Endothelial cell of umbilical vein (primary cell): ENCODE results near the gene HSP90AA1. TPM values are rescaled to one million over a fixed set of nuclear protein-coding genes. Genes with fewer than 3 reads are reported as not detected.

ENCODE experiments used
- BruUV-seq: library from RNA; stranded (reverse); fragments of 400-500 nt; replicated peaks from 2 replicates; lab custom pipeline; 2021; lab: Mats Ljungman, UMichigan
- CTCF ChIA-PET: fragments of 300-600, 350-600 bp; sonication (Branson Sonifier 250); formaldehyde crosslinking; loops from one replicate; lab custom pipeline; 2021; ENCODE audit warnings: antibody characterized with exemption, inconsistent platforms; lab: Charles Lee
- POLR2A ChIA-PET: fragments of 300-600, 350-600 bp; sonication (Branson Sonifier 250); formaldehyde crosslinking; loops from one replicate; lab custom pipeline; 2021; ENCODE audit warnings: antibody characterized with exemption, inconsistent platforms; lab: Charles Lee
- DNase-seq: peaks from one replicate; pipeline ENCODE4 v3.0.0-alpha.2; 2011; ENCODE audit warnings: low read depth, low spot score
- FAIRE-seq: peaks from 2 replicates; lab custom pipeline; 2011; peaks lifted over from hg19 to GRCh38; lab: Jason Lieb, UNC
- H2AFZ ChIP-seq: 2 replicates; pipeline ENCODE4 v1.6.0; 2012; ENCODE audit warnings: low read depth, low read length, control low read depth, inconsistent platforms
- H3K27ac ChIP-seq: 2 replicates; pipeline ENCODE4 v1.5.1; 2011; ENCODE audit warnings: low read depth, mild to moderate bottlenecking, control low read depth, low read length, moderate library complexity; ENCODE audit not compliant: insufficient read depth
- H3K27me3 ChIP-seq, 2 experiments: 2 replicates each; pipeline versions ENCODE4 v1.6.0 to v1.6.1; 2011; ENCODE audit warnings: low read length in 2 of 2, mixed read lengths in 1 of 2; ENCODE audit not compliant: control insufficient read depth in 2 of 2, insufficient read depth in 2 of 2
- H3K36me3 ChIP-seq, 2 experiments: 2 replicates in 1 of 2; 3 replicates in 1 of 2; pipeline ENCODE4 v1.5.1; 2011; ENCODE audit warnings: low read length in 2 of 2, mild to moderate bottlenecking in 1 of 2, moderate library complexity in 1 of 2; ENCODE audit not compliant: control insufficient read depth in 2 of 2, insufficient read depth in 2 of 2; ENCODE audit errors: extremely low read depth in 1 of 2
- H3K4me1 ChIP-seq: 3 replicates; pipeline ENCODE4 v1.5.1; 2011; ENCODE audit warnings: mild to moderate bottlenecking, low read length; ENCODE audit not compliant: control insufficient read depth, insufficient read depth; ENCODE audit errors: extremely low read depth
- H3K4me2 ChIP-seq: 2 replicates; pipeline ENCODE4 v1.6.1; 2011; ENCODE audit warnings: low read length, control low read depth, mixed read lengths; ENCODE audit not compliant: insufficient read depth
- H3K4me3 ChIP-seq, 3 experiments: fragments of 200-600 bp in 1 of 3; sonication (generic), shearing (Covaris generic) in 1 of 3; replicated peaks in 1 of 3; 2 replicates each; pipeline ENCODE4 v1.5.1; 2011 to 2016; ENCODE audit warnings: control low read depth in 3 of 3, low read length in 3 of 3, mild to moderate bottlenecking in 2 of 3, inconsistent platforms in 1 of 3, low read depth in 1 of 3, moderate library complexity in 1 of 3; ENCODE audit not compliant: insufficient read depth in 1 of 3
- H3K79me2 ChIP-seq: 2 replicates; pipeline ENCODE4 v1.6.0; 2012; ENCODE audit warnings: low read length, inconsistent platforms; ENCODE audit not compliant: control insufficient read depth, insufficient read depth
- H3K9ac ChIP-seq: replicated peaks from 2 replicates; pipeline ENCODE3; 2011; ENCODE audit warnings: low read length, control low read depth; ENCODE audit not compliant: insufficient read depth; ENCODE audit errors: extremely low read depth
- H3K9me1 ChIP-seq: replicated peaks from 3 replicates; pipeline ENCODE4 v1.6.0; 2011; ENCODE audit warnings: mild to moderate bottlenecking, low read length; ENCODE audit not compliant: control insufficient read depth, insufficient read depth; ENCODE audit errors: extremely low read depth
- H3K9me3 ChIP-seq: replicated peaks from 2 replicates; pipeline ENCODE4 v1.5.1; 2012; ENCODE audit warnings: low read length, inconsistent platforms; ENCODE audit not compliant: control insufficient read depth, insufficient read depth
- H4K20me1 ChIP-seq: replicated peaks from 2 replicates; pipeline ENCODE3; 2011; ENCODE audit warnings: mild to moderate bottlenecking, low read length; ENCODE audit not compliant: control insufficient read depth, insufficient read depth; ENCODE audit errors: extremely low read depth
- CTCF ChIP-seq, 2 donors: IDR thresholded peaks; 1 replicate in 1 of 2; 2 replicates in 1 of 2; pipeline ENCODE4 v1.5.1; 2011; ENCODE audit warnings: low read length in 2 of 2, mild to moderate bottlenecking in 2 of 2, moderate library complexity in 2 of 2, control low read depth in 1 of 2, inconsistent platforms in 1 of 2, low read depth in 1 of 2; ENCODE audit not compliant: insufficient read depth in 1 of 2; ENCODE audit errors: extremely low read depth in 1 of 2
- EZH2 ChIP-seq: IDR thresholded peaks from 2 replicates; pipeline ENCODE4 v1.6.1; 2012; ENCODE audit warnings: borderline replicate concordance, low read depth, mild to moderate bottlenecking, moderate library complexity, low read length, inconsistent platforms; ENCODE audit not compliant: severe bottlenecking
- FOS ChIP-seq: IDR thresholded peaks from 2 replicates; pipeline ENCODE4 v1.6.1; 2011; ENCODE audit warnings: mild to moderate bottlenecking, low read length, moderate library complexity, borderline replicate concordance; ENCODE audit not compliant: insufficient read depth
- GATA2 ChIP-seq: IDR thresholded peaks from 2 replicates; pipeline ENCODE4 v1.7.0; 2011; ENCODE audit warnings: low read depth, mild to moderate bottlenecking, moderate library complexity, mixed read lengths, low read length; ENCODE audit not compliant: insufficient read length, insufficient read depth
- JUN ChIP-seq: IDR thresholded peaks from 2 replicates; pipeline ENCODE4 v1.6.1; 2011; ENCODE audit warnings: borderline replicate concordance, low read depth; ENCODE audit not compliant: insufficient read length, insufficient read depth
- MAX ChIP-seq: IDR thresholded peaks from 2 replicates; pipeline ENCODE4 v1.6.1; 2011; ENCODE audit not compliant: insufficient read depth, insufficient read length
- MYC ChIP-seq: IDR thresholded peaks from one replicate; pipeline ENCODE4 v1.6.1; 2011; ENCODE audit warnings: mild to moderate bottlenecking, low read depth, low read length
- POLR2A ChIP-seq: IDR thresholded peaks from 2 replicates; pipeline ENCODE4 v1.6.1; 2012; ENCODE audit warnings: low read depth, mild to moderate bottlenecking, control low read depth, low read length
- POLR2AphosphoS5 ChIP-seq: IDR thresholded peaks from 2 replicates; pipeline ENCODE4 v1.6.1; 2012; ENCODE audit warnings: low read depth, mild to moderate bottlenecking, control low read depth, low read length, moderate library complexity; ENCODE audit not compliant: insufficient read depth
- dilution Hi-C: fragments of 300-500 bp; cut with MboI; formaldehyde crosslinking; loops from one replicate; pipeline ENCODE4 v1.15.0; 2019; ENCODE audit warnings: low sequenced_read_pairs; ENCODE audit not compliant: extremely low pct_ligation_motif_present
- intact Hi-C: fragments of 100-400 bp; cut with micrococcal nuclease; formaldehyde crosslinking; loops from one replicate; pipeline ENCODE4 v1.10.0; 2022
- polyA plus RNA-seq, 4 experiments: library from polyadenylated mRNA; depleted of rRNA in 3 of 4; stranded (reverse) in 3 of 4; unstranded in 1 of 4; fragments of >200 nt; gene quantifications; 2 replicates each; pipeline versions ENCODE4 v1.2.1 to v1.2.3, GENCODE V29; 2011 to 2012; ENCODE audit warnings: missing spikeins in 1 of 4
- total RNA-seq: library from RNA; stranded (reverse); gene quantifications from 2 replicates; pipeline ENCODE4 v1.2.3, GENCODE V29; 2021

HSP90AA1 gene
- total and polyA plus RNA-seq, 2 donors (not counting 3 experiments of a cell fraction or from before 2014, with no cell fraction given), result 266 to 540 TPM

GRCh38 chr14:102088012-102088792 lies 1.4 kb upstream of the HSP90AA1 start:
- POLR2A ChIA-PET, result interaction anchor here (0.6 to 0.7 kb wide), 2 partner anchors 16 to 140 kb away, joined by 4 to 8 read pairs; no protein-coding TSS in a partner anchor
- TF ChIP-seq POLR2A (no peak), EZH2 (no peak), MYC (no peak), MAX (peak; percentile 72), POLR2AphosphoS5 (peak; percentile 48), FOS (no peak), JUN (no peak), CTCF (IDR thresholded peaks at IDR 0.05; ENCODE audit: extremely low read depth in 1 of 2, insufficient read depth in 1 of 2, low read depth in 1 of 2, low read length in 2 of 2) (no peak), GATA2 (no peak)
- Histone ChIP-seq H3K27ac (peak overlapping the region; percentile 84), H3K4me1 (peaks cover 37% of the 10 kb centered on the region), H3K36me3 (peaks cover 4 to 12% of the 10 kb centered on the region in 2 experiments), H3K27me3 (no peaks in the 10 kb centered on the region), H3K9me1 (no peaks in the 10 kb centered on the region), H3K4me3 (peak overlapping the region in 1 of 3 experiments; percentile 6), H3K79me2 (peaks cover 37% of the 10 kb centered on the region), H2AFZ (peak overlapping the region; percentile 90), H4K20me1 (peaks cover 3% of the 10 kb centered on the region), H3K9me3 (no peaks in the 10 kb centered on the region), H3K9ac (peak overlapping the region; percentile 20), H3K4me2 (peak overlapping the region; percentile 92)
- no TSS peak for BruUV-seq
- FAIRE-seq (peak; percentile 61), DNase-seq (peak; percentile 56)
- CTCF ChIA-PET, result interaction anchor here (0.9 to 1.7 kb wide), 4 partner anchors 9 to 217 kb away, joined by 3 to 10 read pairs (median 8); partner anchors contain the start of gene MOK
- intact Hi-C loops, result loop anchor here (1.0 to 5.0 kb wide), 2 partner anchors 25 to 126 kb away; partner anchors contain the start of gene DYNC1H1
- dilution Hi-C loops, result no loop called here
